ENCODE results near the gene RBM20.

RBM20 gene

DNA sequence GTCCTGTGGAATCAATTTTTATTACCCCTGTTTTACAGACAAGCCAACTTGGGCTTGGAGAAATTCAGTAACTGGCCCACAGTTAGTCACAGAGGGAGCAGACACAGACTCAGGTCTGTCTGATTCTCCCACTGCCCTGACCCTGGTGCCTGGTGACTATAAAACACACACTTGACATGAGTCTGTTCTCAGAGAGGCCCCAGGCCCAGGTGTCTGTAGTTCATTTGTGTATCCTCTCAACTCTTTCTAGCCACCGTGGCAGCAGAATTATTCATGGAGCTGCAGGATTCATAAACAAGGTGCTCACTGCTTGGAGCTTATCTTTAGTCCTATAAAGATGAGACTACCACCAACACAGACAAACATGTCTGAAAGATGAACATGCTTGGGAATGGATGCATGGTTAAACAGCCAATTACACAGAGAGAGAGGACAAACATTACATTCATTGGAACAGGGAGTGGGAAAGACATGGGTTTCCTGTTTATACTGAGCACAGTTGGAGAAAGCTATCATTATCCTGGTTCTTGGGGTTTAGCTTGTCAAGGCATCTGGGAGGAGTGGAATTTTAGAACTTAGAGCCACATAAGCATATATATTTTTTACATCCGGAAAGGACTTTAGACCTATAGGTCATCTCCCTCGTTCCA, 148.5 kb downstream of the RBM20 start:
- DNase-seq: no peak

DNA sequence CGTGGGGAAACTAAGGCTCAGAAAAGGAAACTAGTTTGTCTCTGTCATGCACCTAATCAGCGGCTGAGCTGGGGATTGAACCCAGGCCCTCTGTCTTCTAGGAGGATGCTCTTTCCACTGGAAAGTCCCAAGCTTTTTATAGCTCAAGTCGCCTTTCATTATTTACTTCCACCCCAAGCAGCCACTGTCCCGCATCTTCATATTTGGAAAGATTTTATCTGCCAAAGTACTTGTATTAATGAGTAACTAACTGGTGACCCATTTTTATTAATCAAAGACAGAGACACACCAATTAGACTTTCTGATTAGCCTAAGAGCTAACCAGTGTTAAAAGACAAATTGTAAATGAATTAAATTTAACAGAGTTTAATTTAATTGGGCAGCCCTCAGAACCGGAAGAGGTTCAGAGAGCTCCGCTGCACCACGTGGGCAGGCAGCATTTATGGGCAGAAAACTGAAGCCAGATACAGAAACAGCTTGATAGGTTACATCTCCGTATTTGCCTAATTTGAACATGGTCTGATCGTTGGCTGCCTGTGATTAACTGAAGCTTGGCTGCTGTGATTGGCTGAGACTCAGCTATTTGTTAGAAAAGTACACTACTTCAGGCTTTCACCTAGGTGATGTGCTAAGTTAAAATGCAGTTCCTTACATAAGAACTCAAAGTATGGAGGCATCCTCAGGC, 149.1 kb downstream of the RBM20 start:
- DNase-seq: no peak

DNA sequence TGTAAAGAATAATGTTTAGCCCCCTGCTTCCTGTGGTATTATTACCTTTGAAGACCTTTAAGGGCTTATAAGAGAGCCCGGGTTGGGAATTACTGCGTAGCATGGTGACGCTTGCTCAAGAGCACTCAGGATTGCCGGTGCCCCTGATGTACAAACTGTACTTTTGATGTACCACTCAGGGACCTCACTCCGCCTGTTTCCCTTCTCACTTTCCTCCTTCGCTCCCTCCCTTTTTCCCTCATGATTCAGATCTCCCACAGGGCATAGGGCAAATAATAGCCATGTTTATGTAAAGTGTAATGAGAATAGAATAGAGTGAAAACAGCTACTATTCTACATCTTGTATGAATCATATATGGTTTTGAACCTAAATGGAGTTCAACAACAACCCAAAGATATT, 149.8 kb downstream of the RBM20 start:
- no peak for DNase-seq

DNA sequence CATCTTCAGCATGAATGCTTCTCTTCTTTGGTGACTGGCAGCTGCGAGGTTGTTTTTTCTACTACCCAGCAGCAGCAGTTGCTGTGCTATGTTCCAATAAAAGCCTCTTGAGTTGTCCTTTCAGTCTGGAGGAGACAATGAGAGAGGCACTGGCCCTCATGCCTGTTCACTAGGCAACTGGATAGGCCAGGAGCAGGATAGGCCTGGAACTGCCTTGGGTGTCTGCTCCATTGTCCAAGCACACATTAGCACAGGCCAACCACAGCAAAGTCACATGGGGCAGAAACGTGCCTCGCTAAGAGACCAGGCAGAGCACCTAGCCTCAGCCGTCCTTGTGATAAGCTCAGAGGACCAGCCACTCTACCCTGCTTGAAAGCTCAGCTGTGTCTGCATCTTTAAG, 150.7 kb downstream of the RBM20 start:
- peak; percentile 82 for DNase-seq

DNA sequence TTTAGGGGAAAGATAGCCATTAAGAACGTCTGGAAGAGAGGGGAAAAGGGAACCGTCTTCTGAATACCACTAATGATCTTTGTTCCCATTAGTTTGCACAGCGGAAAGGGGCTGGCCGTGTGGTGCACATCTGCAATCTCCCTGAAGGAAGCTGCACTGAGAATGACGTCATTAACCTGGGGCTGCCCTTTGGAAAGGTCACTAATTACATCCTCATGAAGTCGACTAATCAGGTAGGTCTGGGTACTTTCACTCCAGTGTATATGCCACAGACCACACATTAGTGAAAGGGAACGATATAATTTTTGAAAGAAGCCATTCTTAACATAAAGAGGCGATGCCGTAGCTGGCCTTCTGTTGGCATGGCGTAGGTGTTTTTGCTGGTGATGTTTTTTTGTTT, 153.3 kb downstream of the RBM20 start:
- DNase-seq: no peak

DNA sequence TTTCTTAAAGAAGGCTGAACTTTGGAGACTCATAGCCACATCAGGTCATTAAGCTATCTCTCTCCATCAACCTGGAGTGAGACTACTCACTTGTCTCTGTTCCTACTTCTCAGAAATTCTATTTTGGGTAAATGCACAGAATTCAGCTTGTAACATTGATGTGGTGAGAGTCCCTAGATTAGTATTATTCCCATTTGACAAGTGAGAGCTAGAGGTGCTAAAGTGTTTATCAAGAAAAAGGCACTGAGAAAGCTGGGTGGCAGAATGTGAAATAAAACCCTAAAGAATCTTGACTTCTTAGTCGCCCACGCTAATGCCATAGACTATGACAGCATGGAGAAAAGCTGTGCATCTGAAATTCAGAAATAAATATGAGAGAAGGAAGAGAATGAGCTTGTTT, 154.2 kb downstream of the RBM20 start:
- no peak for DNase-seq

DNA sequence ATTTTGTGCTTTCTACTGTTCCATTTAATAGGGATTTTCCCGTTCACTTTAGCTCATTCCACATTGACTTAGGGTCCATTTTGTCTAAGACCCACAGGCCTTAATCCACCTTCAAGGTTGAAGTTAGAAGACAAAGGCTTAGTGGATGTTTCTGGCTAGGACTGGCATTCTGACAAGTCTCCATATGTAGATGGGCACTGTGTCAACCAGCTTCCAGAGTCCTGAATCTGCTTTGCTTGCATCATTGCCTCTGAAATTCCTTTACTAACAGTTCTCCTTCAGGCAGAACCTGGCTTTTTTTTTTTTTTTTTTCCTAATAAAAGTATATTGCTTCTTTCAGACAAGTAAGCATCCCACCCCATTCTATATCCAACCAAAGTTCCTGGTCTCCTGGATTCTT, 158.0 kb downstream of the RBM20 start:
- no peak for DNase-seq

DNA sequence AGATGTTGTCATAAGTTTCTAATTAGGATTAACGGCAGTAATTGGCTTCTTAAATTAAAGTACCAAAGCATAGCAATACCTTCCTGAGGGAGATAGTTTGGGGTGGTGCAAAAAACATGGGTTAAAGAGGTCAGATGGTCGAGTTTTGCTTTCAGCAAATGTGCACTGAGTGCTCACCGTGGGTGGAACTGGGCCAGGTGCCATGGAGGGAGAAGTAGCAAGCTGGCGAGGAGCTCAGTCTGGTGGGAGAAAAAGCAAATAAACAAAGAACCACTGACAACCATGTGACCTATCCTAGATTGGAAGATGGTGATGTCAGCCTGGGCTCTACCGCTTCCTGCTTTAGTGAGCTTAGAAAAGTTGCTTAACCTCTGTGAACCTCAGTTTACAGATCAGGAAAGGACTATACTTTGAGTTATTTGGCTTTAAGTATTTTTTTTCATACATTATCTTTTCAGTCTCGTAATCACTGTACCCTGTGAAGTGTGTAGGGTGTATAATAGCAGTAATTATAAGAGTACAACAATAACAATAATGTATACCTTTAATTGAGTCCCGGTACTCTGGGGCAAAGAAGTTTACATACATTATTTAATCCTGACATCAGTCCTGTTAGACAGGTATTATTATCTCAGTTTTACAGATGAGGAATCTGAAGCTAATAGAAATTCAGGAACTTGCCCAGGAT, 158.6 kb downstream of the RBM20 start:
- DNase-seq: peak; percentile 67

DNA sequence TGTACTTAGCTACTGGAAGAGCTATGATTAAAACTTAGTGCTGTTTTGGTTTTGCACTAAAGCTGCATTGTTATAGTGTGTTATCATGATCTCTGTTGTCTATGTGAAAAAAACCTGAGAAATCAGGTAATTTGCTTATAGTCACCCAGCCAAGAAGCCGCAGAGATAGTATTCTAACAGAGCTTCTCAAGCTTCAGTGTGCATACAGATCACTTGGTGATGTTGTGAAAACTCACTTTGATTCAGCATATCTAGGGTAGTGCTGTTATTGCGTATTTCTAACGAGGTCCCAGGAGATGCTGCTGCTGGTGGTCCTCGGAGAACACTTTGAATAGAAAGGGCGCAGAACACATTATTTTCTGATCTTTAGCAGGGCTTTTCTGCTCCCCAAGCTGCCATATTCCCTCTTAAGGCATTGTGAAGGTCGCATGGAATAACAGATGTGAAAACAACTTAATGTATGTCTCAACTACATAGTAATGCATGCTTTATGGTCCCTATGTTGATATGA, 159.2 kb downstream of the RBM20 start:
- no peak for DNase-seq

DNA sequence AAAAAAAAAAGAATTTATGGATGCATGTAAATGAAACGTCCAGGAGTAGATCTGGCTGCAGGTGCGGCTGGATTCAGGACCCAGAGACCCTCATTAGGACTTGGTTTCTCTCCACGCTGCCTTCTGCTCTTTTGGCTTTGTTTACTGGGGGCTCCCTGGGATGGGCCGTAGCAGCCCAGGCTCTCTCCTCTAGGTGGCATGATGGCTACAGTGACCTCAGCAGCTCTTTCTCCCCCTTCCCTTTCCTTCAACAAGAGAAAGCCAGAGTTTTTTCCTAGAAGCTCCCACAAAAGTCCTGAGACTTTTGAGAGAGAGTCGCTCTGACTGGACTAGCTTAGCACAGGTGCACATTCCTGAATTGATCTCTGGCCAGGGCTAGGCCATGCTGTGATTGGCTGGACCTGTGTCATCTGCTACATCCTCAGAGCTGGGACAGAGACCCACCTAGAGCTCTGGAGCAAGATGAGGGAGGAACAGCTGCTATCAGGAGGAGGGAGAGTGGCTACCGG, 159.7 kb downstream of the RBM20 start:
- DNase-seq: peak; percentile 65

DNA sequence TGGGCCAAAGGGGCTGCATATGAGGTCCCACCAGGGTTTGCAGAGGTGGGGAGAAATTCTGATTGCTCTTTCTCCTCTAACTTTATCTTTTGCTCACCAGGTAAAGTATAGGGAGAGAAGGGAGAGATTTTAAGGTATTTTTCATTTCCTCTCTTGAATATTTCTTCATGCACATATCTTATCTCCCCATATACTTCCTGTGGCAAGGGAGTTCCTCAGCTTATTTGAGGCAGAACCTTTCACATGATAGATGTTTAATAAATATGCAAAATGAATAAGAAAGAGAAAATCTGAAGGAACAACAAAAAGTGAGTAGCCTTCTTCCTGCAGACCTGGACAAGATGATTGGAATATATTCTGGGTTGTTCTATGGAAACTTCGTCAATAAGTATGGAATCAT, 160.2 kb downstream of the RBM20 start:
- no peak for DNase-seq

DNA sequence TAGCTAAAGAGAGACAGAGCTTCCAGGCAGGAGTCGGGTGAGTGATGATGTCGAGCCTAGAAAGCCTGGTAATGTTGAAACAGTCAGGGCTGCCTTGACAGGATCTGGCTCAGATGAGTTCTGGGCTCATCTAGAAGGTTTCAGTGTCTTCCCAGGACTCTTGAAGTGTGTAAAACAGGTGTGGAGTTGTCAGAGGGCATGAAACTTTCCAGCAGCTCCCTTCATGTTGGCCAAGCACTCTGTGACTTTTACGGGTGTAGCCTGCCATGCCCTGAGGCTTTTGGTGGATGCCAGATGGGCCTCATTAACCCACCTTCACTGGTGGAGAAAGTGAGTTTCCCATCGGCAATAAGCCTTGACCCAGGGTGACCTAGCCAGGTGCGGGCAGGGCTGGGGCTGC, 161.2 kb downstream of the RBM20 start:
- no peak for DNase-seq

DNA sequence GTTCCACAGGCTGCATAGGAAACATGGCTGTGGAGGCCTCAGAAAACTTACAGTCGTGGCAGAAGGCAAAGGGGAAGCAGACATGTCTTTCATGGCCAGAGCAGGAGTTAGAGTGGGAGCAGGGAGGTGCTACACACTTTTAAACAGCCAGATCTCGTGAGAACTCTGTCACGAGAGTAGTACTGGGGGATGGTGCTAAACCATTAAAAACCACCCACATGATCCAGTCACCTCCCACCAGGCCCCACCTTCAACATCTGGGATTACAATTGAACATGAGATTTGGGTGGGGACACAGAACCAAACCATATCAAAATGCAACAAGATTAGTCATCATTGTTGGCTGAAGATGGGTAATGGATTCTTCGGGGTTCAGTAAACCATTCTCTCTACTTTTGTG, 162.2 kb downstream of the RBM20 start:
- no peak for DNase-seq

DNA sequence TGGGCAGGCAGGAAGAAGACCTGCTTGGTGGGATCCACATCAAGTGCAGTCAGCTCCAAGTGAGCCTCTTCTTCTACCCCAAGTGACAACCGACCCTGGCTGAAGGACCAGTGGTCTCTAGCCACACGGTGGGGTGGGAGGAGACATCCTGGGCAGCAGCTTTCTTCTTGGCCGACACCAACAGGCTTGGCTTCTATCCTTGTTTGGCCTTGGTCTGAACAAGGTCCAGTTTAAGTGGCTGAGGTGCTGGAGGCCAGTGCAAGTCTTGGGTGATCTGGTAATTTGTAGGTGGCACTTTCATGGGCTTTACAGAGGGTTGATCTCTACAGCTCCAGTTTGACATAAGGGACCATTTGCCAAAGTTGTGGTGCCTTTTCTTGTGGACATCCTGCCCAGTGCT, 164.0 kb downstream of the RBM20 start:
- DNase-seq: no peak

DNA sequence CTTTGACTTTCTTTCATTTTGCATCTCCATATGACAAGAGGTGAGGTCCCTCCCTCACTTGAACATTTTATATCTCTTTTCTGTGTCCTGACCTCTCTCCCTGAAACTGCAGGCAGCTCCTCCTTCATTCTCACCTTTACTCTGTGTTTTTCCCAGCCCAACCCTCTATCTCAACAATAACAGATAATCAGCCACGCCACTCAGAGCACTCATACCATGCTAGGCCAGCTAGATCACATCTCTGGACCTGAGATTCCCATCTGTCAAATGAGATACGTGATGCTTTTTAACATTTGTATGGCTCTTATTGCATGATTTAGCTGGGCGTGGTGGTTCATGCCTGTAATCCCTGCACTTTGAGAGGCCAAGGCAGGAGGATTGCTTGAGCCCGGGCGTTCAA, 164.5 kb downstream of the RBM20 start:
- DNase-seq: no peak

DNA sequence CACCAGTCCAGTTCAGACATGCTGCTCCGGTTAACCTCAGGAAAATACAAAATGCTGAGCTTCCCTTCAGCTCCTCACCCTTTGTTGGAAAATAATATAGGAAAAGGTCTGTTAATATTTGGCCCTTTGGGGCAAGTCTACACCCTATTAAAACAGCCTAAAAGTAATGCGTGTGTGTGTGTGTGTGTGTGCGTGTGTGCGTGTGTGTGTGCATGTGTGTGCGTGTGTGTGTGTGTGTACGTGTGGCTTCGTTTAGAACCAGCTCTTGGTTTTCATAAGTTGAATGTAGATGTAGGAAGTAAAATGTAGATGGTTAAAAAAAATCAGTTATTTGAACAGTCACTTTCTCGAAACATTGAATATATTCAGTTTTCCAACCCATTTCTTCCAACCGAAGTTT, 166.5 kb downstream of the RBM20 start:
- DNase-seq: no peak

DNA sequence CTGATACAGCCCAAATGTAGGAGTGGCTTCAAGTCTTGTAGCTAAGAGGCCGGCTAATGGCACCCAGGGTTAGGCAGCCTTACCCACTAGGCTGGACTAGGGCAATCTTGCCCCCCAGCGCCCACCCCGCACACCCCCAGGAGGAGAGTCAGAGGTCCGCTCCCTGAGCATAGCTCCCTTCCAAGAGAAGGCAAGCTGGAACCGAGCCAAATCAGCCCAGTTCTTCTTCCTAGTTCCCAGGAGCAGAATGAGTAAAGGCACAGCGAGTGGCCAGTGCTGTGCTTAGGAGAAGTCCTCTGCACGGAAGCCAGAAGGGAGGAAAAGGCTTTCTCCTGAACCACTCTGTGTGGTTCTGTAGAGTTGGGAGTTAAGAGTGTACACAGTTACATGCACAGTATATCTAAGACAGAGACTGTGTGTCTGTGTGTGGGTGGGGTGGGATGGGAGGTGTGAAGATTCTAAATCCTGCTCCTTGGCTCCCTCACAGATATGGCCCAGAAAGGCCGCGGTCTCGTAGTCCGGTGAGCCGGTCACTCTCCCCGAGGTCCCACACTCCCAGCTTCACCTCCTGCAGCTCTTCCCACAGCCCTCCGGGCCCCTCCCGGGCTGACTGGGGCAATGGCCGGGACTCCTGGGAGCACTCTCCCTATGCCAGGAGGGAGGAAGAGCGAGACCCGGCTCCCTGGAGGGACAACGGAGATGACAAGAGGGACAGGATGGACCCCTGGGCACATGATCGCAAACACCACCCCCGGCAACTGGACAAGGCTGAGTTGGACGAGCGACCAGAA, 167.8 kb downstream of the RBM20 start:
- DNase-seq: no peak

DNA sequence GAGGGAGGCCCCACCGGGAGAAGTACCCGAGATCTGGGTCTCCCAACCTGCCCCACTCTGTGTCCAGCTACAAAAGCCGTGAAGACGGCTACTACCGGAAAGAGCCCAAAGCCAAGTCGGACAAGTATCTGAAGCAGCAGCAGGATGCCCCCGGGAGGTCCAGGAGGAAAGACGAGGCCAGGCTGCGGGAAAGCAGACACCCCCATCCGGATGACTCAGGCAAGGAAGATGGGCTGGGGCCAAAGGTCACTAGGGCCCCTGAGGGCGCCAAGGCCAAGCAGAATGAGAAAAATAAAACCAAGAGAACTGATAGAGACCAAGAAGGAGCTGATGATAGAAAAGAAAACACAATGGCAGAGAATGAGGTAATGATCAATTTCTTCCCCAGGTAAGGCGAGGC, 168.4 kb downstream of the RBM20 start:
- no peak for DNase-seq

DNA sequence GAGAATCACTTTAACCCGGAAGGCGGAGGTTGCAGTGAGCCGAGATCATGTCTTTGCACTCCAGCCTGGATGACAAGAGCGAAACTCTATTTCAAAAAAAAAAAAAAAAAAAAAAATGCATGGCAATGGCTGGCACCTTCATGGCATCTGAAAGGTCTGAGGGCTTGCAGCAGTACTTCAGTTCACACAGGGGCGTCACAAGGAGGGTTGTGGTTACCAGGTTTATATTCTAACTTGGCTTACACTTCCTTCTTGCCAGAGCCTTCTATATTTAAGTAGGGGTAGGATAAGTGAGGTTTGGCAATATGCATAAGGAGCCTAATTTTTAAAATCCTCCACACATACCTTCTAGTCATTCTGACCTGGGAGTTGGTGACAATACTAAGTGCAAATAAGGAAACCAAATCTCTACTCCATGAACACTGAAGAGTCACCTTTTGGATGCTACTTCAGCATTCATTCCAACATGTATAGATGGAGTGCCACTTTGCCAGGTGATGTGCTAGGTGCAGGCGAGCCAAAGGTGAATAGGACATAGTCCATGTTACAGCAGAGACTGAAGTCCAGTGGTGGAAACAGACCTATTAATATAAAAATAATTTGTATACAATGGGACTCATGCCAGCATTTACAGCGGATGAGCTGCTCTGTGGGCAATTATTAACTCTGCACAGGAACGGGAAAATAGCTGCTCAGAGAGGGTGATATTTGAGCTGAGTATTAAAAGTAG, 169.8 kb downstream of the RBM20 start:
- DNase-seq: no peak

DNA sequence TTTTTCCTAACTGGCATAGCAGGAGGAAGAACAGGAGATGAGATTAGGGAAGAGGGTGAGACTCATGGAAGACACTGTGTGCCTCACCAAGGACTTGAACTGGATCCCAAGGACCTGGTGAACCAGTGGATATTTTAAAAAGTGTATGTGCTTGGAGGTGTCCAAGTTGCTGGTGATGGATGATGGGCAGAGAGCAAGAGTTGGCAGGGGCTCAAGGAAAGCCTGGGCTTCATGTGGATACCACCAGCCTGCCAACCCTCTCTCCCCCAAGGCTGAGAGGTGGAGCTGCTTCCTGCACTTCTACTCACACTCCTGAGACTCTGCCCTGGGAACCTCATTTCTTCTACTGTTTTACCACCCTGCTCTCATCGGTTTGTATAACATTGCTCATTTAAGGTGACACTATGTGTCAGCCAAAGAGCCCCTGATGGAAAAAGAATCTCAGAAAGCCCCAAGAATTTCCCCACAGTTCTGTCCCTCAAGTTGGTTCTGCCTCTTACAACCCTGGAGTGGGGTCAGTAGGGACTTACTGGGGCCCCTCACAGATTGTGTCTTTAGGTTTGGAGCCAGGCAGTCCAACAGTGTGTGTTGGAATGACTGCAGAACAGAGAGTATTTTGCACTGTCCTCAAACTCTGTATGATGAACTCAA, 171.3 kb downstream of the RBM20 start:
- no peak for DNase-seq

DNA sequence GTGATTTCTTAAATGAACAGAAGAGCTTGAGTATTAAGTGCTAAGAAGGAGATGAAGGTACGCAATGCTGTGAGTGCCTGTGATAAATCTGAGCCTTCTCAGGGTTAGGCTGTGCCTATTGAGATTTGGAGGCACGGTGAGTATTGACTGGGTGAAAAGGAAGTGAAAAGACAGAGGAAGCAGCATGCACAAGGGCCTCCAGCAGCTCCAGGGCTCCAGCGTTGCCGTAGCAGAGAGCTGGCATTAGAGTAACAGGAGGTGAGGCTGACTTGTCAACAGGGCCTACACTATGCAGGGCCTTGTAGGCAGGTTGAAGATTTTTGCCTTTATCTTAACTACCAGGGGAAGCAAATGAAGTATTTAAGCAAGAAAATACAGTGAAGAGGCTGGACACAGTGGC, 173.5 kb downstream of the RBM20 start:
- DNase-seq: no peak

Measured in midbrain (tissue), 1 donor.